A549 (cell line): Measurements from ENCODE around the gene DCLK2.

Experiments
- HOXA7 ChIP-seq: fragments of 250-450 bp; sonication (Bioruptor Pico); IDR thresholded peaks from 2 replicates; pipeline ENCODE4 v1.5.0; 2020; ENCODE audit warnings: mild to moderate bottlenecking, moderate library complexity
- MYC ChIP-seq: IDR thresholded peaks from 2 replicates; pipeline ENCODE4 v1.6.1; 2012; ENCODE audit warnings: mild to moderate bottlenecking, inconsistent platforms, low read length, improper control_type of control experiment, borderline replicate concordance
- POLR2A ChIP-seq: IDR thresholded peaks from 2 replicates; pipeline ENCODE4 v1.6.1; 2012; ENCODE audit warnings: mild to moderate bottlenecking, low read length
- POLR2AphosphoS2 ChIP-seq: conservative IDR thresholded peaks from 2 replicates; pipeline ENCODE4 v1.6.1; 2012; ENCODE audit warnings: low read length, improper control_type of control experiment, inconsistent platforms
- RCOR1 ChIP-seq: fragments of 150-350 bp; IDR thresholded peaks from 2 replicates; pipeline ENCODE4 v1.6.1; 2014; ENCODE audit warnings: antibody characterized with exemption, low read length, low read depth
- RFX5 ChIP-seq: fragments of 450-650 bp; IDR thresholded peaks from 2 replicates; pipeline ENCODE4 v1.7.1; 2014; ENCODE audit warnings: antibody characterized with exemption, mild to moderate bottlenecking, moderate library complexity
- RNF2 ChIP-seq: fragments of 200-600 bp; sonication (generic); IDR thresholded peaks from 2 replicates; pipeline ENCODE4 v1.6.1; 2016; ENCODE audit warnings: low read depth, mild to moderate bottlenecking, antibody characterized with exemption, moderate library complexity, borderline replicate concordance
- SMC3 ChIP-seq: fragments of >200 bp; sonication (Bioruptor Twin); formaldehyde crosslinking; IDR thresholded peaks from 3 replicates; pipeline ENCODE4 v1.6.1; 2018; ENCODE audit warnings: inconsistent platforms
- TF ChIP-seq, protein P1 (sequence below): fragments of >200 bp; sonication (Bioruptor Twin); formaldehyde crosslinking; IDR thresholded peaks from 3 replicates; pipeline ENCODE4 v1.5.1; 2016

- TF ChIP-seq POLR2A, result no peak
- TF ChIP-seq, protein P1, sequence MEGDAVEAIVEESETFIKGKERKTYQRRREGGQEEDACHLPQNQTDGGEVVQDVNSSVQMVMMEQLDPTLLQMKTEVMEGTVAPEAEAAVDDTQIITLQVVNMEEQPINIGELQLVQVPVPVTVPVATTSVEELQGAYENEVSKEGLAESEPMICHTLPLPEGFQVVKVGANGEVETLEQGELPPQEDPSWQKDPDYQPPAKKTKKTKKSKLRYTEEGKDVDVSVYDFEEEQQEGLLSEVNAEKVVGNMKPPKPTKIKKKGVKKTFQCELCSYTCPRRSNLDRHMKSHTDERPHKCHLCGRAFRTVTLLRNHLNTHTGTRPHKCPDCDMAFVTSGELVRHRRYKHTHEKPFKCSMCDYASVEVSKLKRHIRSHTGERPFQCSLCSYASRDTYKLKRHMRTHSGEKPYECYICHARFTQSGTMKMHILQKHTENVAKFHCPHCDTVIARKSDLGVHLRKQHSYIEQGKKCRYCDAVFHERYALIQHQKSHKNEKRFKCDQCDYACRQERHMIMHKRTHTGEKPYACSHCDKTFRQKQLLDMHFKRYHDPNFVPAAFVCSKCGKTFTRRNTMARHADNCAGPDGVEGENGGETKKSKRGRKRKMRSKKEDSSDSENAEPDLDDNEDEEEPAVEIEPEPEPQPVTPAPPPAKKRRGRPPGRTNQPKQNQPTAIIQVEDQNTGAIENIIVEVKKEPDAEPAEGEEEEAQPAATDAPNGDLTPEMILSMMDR, result no peak
- no peak for TF ChIP-seq POLR2AphosphoS2
- no peak for TF ChIP-seq HOXA7 (CRISPR knock-in tag)
- TF ChIP-seq RCOR1, result no peak
- no peak for TF ChIP-seq SMC3
- no peak for TF ChIP-seq RNF2
- TF ChIP-seq MYC, result no peak
- no peak for TF ChIP-seq RFX5
These were observed 44.3 kb upstream of the DCLK2 start for GRCh38 chr4:150033901-150034300.
